SIG-M5 (cell line): ENCODE data around the gene MARS1.
A peak's percentile ranks its signal among the peaks of the same experiment; 100 is the strongest.

Source experiments
- DNase-seq: peaks from one replicate; lab custom pipeline; 2025; lab: John Stamatoyannopoulos, UW

The MARS1 gene

GRCh38 chr12:57458665-57459054, 29.2 kb upstream of the MARS1 start:
- no peak for DNase-seq

- DNase-seq, result peak; percentile 85
Observed at GRCh38 chr12:57459055-57459749, 28.7 kb upstream of the MARS1 start.

- DNase-seq, result no peak
Observed at GRCh38 chr12:57459750-57460467, 28.0 kb upstream of the MARS1 start, which contains the start of gene GLI1. Gene GLI1, plus strand, starts transcription at chr12:57459785. Its CDS starts 3,907 bp downstream, at chr12:57463692.

- DNase-seq, result no peak
Observed at GRCh38 chr12:57460468-57460784, 27.4 kb upstream of the MARS1 start.

GRCh38 chr12:57460841-57461275, 27.0 kb upstream of the MARS1 start:
- DNase-seq, result no peak

GRCh38 chr12:57461276-57461916, 26.5 kb upstream of the MARS1 start:
- DNase-seq, result no peak

GRCh38 chr12:57461917-57462250, 26.0 kb upstream of the MARS1 start:
- DNase-seq, result no peak

- DNase-seq, result no peak
Observed at GRCh38 chr12:57462251-57462911, 25.5 kb upstream of the MARS1 start.

GRCh38 chr12:57462912-57463253, 25.0 kb upstream of the MARS1 start:
- DNase-seq, result no peak

- no peak for DNase-seq
Observed at GRCh38 chr12:57464569-57464968, 23.3 kb upstream of the MARS1 start.

GRCh38 chr12:57465030-57465746, 22.7 kb upstream of the MARS1 start:
- DNase-seq, result no peak

GRCh38 chr12:57465747-57466505, 21.9 kb upstream of the MARS1 start:
- DNase-seq, result no peak

GRCh38 chr12:57467212-57467874, 20.5 kb upstream of the MARS1 start:
- DNase-seq, result no peak

- no peak for DNase-seq
Observed at GRCh38 chr12:57467915-57468314, 20.0 kb upstream of the MARS1 start.

- no peak for DNase-seq
Observed at GRCh38 chr12:57469296-57470164, 18.3 kb upstream of the MARS1 start.

GRCh38 chr12:57470286-57470969, 17.4 kb upstream of the MARS1 start:
- no peak for DNase-seq

- no peak for DNase-seq
Observed at GRCh38 chr12:57470970-57471656, 16.8 kb upstream of the MARS1 start.

GRCh38 chr12:57471661-57472060, 16.2 kb upstream of the MARS1 start:
- no peak for DNase-seq

GRCh38 chr12:57472391-57472790, 15.5 kb upstream of the MARS1 start:
- no peak for DNase-seq
